ENCODE results near the gene NRAP. TPM values are rescaled to one million over a fixed set of nuclear protein-coding genes. Genes with fewer than 3 reads are reported as not detected.

The NRAP gene
- total and polyA plus RNA-seq, 2 donors (not counting 3 experiments of a cell fraction or from before 2014, with no cell fraction given), result not detected

- no peak overlapping the region for H2AFZ ChIP-seq (ENCODE audit: low read depth, low read length)
- H3K36me3 ChIP-seq (ENCODE audit: control insufficient read depth in 2 of 2, extremely low read depth in 1 of 2, insufficient read depth in 2 of 2, low read length in 2 of 2), result no peaks in the 10 kb centered on the region
- BruUV-seq (replicated peaks), result no TSS peak
- intact Hi-C loops (cut with micrococcal nuclease), result no loop called here
- no peaks in the 10 kb centered on the region for H3K9me1 ChIP-seq (replicated peaks; ENCODE audit: control insufficient read depth, extremely low read depth, insufficient read depth, low read length)
- ChIA-PET CTCF (interaction anchor here (1.1 to 1.2 kb wide), 2 partner anchors 9 to 11 kb away, joined by 3 read pairs; no protein-coding TSS in a partner anchor), POLR2A (no interaction called here)
- H3K79me2 ChIP-seq (ENCODE audit: control insufficient read depth, insufficient read depth, low read length), result no peaks in the 10 kb centered on the region
- FAIRE-seq, result no peak
- dilution Hi-C loops (cut with MboI; ENCODE audit: extremely low pct_ligation_motif_present, low sequenced_read_pairs), result no loop called here
- H3K9ac ChIP-seq (replicated peaks; ENCODE audit: extremely low read depth, insufficient read depth, low read length), result no peak overlapping the region
- H3K27ac ChIP-seq (ENCODE audit: insufficient read depth, low read depth, low read length), result no peak overlapping the region
- peaks cover 0 to 2% of the 10 kb centered on the region in 2 experiments for H3K27me3 ChIP-seq (ENCODE audit: control insufficient read depth in 2 of 2, insufficient read depth in 2 of 2, low read length in 2 of 2)
- H3K4me1 ChIP-seq (ENCODE audit: control insufficient read depth, extremely low read depth, insufficient read depth, low read length), result no peaks in the 10 kb centered on the region
- H4K20me1 ChIP-seq (replicated peaks; ENCODE audit: control insufficient read depth, extremely low read depth, insufficient read depth, low read length), result no peaks in the 10 kb centered on the region
- H3K4me3 ChIP-seq (replicated peaks in 1 of 3; ENCODE audit: insufficient read depth in 1 of 3, low read depth in 1 of 3, low read length in 3 of 3), result no peak overlapping the region
- TF ChIP-seq EZH2 (IDR thresholded peaks at IDR 0.05; ENCODE audit: borderline replicate concordance, low read depth, low read length, severe bottlenecking), result no peak
- TF ChIP-seq CTCF (IDR thresholded peaks at IDR 0.05; ENCODE audit: extremely low read depth in 1 of 2, insufficient read depth in 1 of 2, low read depth in 1 of 2, low read length in 2 of 2), result no peak
- no peak for TF ChIP-seq MYC (IDR thresholded peaks at IDR 0.05; ENCODE audit: low read depth, low read length)
- no peak for TF ChIP-seq FOS (IDR thresholded peaks at IDR 0.05; ENCODE audit: borderline replicate concordance, insufficient read depth, low read length)
- no peak for TF ChIP-seq MAX (IDR thresholded peaks at IDR 0.05; ENCODE audit: insufficient read depth, insufficient read length)
- H3K4me2 ChIP-seq (ENCODE audit: insufficient read depth, low read length), result no peak overlapping the region
- no peaks in the 10 kb centered on the region for H3K9me3 ChIP-seq (replicated peaks; ENCODE audit: control insufficient read depth, insufficient read depth, low read length)
- no peak for DNase-seq (ENCODE audit: low read depth, low spot score)
Measured at GRCh38 chr10:113572520-113573290, 91.1 kb downstream of the NRAP start.

Data from endothelial cell of umbilical vein (primary cell).